GM12878 (cell line): ENCODE measurements around the gene NCDN. TPM values are rescaled to one million over a fixed set of nuclear protein-coding genes. Genes with fewer than 3 reads are reported as not detected.

Experiments used
- BCLAF1 ChIP-seq: fragments of 450-650 bp; IDR thresholded peaks from 2 replicates; pipeline ENCODE4 v1.6.1; 2017; ENCODE audit warnings: antibody characterized with exemption, mild to moderate bottlenecking, moderate library complexity
- EED ChIP-seq: sonication (generic); IDR thresholded peaks from 2 replicates; pipeline ENCODE4 v1.6.1; 2016; ENCODE audit warnings: antibody characterized with exemption, low read depth
- IRF5 ChIP-seq: fragments of 450-650 bp; IDR thresholded peaks from 2 replicates; pipeline ENCODE4 v1.6.1; 2017; ENCODE audit warnings: borderline replicate concordance
- JUNB ChIP-seq: IDR thresholded peaks from 2 replicates; pipeline ENCODE4 v1.6.1; 2016; ENCODE audit warnings: antibody characterized with exemption, mild to moderate bottlenecking
- KDM1A ChIP-seq: fragments of 200-600 bp; sonication (generic); IDR thresholded peaks from 2 replicates; pipeline ENCODE4 v1.6.1; 2016; ENCODE audit warnings: borderline replicate concordance
- NFIC ChIP-seq: IDR thresholded peaks from 2 replicates; pipeline ENCODE4 v1.6.1; 2012; ENCODE audit warnings: low read depth, mild to moderate bottlenecking, inconsistent platforms, low read length, moderate library complexity
- NFYA ChIP-seq: IDR thresholded peaks from 2 replicates; pipeline ENCODE4 v1.6.1; 2011; ENCODE audit warnings: low read depth, mild to moderate bottlenecking, low read length, improper control_type of control experiment, borderline replicate concordance
- RBBP5 ChIP-seq: fragments of 200-600 bp; sonication (generic); conservative IDR thresholded peaks from 2 replicates; pipeline ENCODE4 v1.6.1; 2016
- RCOR1 ChIP-seq: conservative IDR thresholded peaks from 2 replicates; pipeline ENCODE4 v1.6.1; 2012; ENCODE audit warnings: low read depth, low read length, improper control_type of control experiment
- RUNX3 ChIP-seq: IDR thresholded peaks from 2 replicates; pipeline ENCODE4 v1.6.1; 2012; ENCODE audit warnings: low read length, inconsistent platforms
- SIX5 ChIP-seq: IDR thresholded peaks from 2 replicates; pipeline ENCODE4 v1.6.1; 2011; ENCODE audit warnings: mild to moderate bottlenecking, low read depth, low read length, moderate library complexity; ENCODE audit not compliant: severe bottlenecking
- SMAD1 ChIP-seq: fragments of 450-650 bp; IDR thresholded peaks from 2 replicates; pipeline ENCODE4 v1.6.1; 2018; ENCODE audit warnings: mild to moderate bottlenecking, low read depth; ENCODE audit not compliant: partially characterized antibody
- SPI1 ChIP-seq: IDR thresholded peaks from 2 replicates; pipeline ENCODE4 v1.6.1; 2011; ENCODE audit warnings: low read depth, mild to moderate bottlenecking, low read length, moderate library complexity, borderline replicate concordance; ENCODE audit not compliant: insufficient read depth
- SUPT20H ChIP-seq: IDR thresholded peaks from 2 replicates; pipeline ENCODE4 v1.6.1; 2011; ENCODE audit warnings: low read depth, mild to moderate bottlenecking, low read length, moderate library complexity, borderline replicate concordance; ENCODE audit not compliant: control insufficient read depth
- TAF1 ChIP-seq: IDR thresholded peaks from 2 replicates; pipeline ENCODE4 v1.6.1; 2011; ENCODE audit warnings: mild to moderate bottlenecking, low read depth, low read length, borderline replicate concordance
- USF1 ChIP-seq: IDR thresholded peaks from 2 replicates; pipeline ENCODE4 v1.6.1; 2011; ENCODE audit warnings: borderline replicate concordance, low read depth, mild to moderate bottlenecking, moderate library complexity, mixed read lengths, low read length; ENCODE audit not compliant: insufficient read depth; ENCODE audit errors: extremely low read length
- polyA plus RNA-seq, 11 experiments: library from polyadenylated mRNA; depleted of rRNA in 4 of 11; unstranded in 6 of 11; stranded (reverse) in 5 of 11; fragments of >200 nt; fragmentation: Nextera tagmentation in 4 of 11; fragmentation: Illumina TruSeq in 1 of 11; extraction: Ambion mirVana in 4 of 11; extraction: Trizol in 1 of 11; gene quantifications; 1 replicate in 1 of 11; 2 replicates in 10 of 11; pipeline versions ENCODE4 v1.2.1 to v1.2.3, GENCODE V29; 2011 to 2016; ENCODE audit warnings: inconsistent platforms in 2 of 11, missing spikeins in 2 of 11, low read depth in 1 of 11
- total RNA-seq, 4 experiments: library from RNA; depleted of rRNA in 3 of 4; stranded (reverse); fragments of >200 nt in 3 of 4; fragmentation: Illumina TruSeq in 1 of 4; extraction: Trizol in 1 of 4; gene quantifications; 2 replicates each; pipeline versions ENCODE4 v1.2.1 to v1.2.3, GENCODE V29; 2013 to 2021
- TF ChIP-seq, protein P1 (sequence below): fragments of 450-650 bp; formaldehyde crosslinking; IDR thresholded peaks from 2 replicates; pipeline ENCODE4 v1.4.0; 2020; ENCODE audit warnings: mild to moderate bottlenecking, moderate library complexity

NCDN gene
- total and polyA plus RNA-seq, 10 of the 15 experiments (the other 5 are each of a cell fraction or from before 2014, with no cell fraction given), result 1.8 to 25.5 (median 10.9) TPM

DNA sequence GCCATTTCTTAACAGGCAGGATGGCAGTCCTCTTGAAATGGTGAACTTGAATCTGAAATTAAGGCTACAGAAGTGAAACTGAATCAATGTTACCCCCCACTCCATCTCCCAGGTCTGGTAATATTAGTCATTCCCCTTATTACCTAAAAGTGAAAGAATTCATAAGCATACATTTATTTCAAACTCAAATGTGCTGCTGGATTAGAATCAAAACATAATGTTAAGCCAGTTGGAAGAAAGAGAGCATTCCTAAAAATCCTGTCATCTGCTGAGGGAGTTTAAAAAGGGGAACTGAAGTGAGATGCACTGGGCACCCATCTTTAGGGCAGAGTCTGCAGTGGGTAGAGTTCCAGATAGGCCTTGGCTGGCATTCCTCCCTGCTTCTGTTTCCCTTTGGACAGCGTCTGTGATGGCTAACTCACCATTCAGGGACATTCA is 17.8 kb upstream of the NCDN start (continued):
- TF ChIP-seq, protein P1, sequence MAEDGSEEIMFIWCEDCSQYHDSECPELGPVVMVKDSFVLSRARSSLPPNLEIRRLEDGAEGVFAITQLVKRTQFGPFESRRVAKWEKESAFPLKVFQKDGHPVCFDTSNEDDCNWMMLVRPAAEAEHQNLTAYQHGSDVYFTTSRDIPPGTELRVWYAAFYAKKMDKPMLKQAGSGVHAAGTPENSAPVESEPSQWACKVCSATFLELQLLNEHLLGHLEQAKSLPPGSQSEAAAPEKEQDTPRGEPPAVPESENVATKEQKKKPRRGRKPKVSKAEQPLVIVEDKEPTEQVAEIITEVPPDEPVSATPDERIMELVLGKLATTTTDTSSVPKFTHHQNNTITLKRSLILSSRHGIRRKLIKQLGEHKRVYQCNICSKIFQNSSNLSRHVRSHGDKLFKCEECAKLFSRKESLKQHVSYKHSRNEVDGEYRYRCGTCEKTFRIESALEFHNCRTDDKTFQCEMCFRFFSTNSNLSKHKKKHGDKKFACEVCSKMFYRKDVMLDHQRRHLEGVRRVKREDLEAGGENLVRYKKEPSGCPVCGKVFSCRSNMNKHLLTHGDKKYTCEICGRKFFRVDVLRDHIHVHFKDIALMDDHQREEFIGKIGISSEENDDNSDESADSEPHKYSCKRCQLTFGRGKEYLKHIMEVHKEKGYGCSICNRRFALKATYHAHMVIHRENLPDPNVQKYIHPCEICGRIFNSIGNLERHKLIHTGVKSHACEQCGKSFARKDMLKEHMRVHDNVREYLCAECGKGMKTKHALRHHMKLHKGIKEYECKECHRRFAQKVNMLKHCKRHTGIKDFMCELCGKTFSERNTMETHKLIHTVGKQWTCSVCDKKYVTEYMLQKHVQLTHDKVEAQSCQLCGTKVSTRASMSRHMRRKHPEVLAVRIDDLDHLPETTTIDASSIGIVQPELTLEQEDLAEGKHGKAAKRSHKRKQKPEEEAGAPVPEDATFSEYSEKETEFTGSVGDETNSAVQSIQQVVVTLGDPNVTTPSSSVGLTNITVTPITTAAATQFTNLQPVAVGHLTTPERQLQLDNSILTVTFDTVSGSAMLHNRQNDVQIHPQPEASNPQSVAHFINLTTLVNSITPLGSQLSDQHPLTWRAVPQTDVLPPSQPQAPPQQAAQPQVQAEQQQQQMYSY, result no peak
- TF ChIP-seq USF1 (no peak), NFYA (no peak), RBBP5 (no peak), SMAD1 (no peak), JUNB (peak; percentile 56), BCLAF1 (no peak), EED (no peak), SIX5 (no peak), RUNX3 (peak; percentile 30; the same call in 1 of the 2 replicates), IRF5 (no peak), NFIC (peak; percentile 48; the same call in 1 of the 2 replicates), TAF1 (no peak), SPI1 (peak; percentile 78), RCOR1 (no peak), KDM1A (no peak), SUPT20H (no peak)
